Neuron (in vitro differentiated cells): Measurements from ENCODE around the gene PLCZ1.
"Not testable (repeated sequence)": the region's sequence is repeated elsewhere in the genome, so short reads cannot be mapped to it uniquely, and the experiment has no call there.

Experiments
- H2AFZ ChIP-seq: one replicate; pipeline ENCODE4 v1.6.1; 2013; ENCODE audit warnings: low read depth, mild to moderate bottlenecking, inconsistent platforms, low read length, moderate library complexity
- H3K27me3 ChIP-seq: one replicate; pipeline ENCODE4 v1.6.1; 2013; ENCODE audit warnings: low read length; ENCODE audit not compliant: insufficient read depth
- H3K36me3 ChIP-seq: one replicate; pipeline ENCODE4 v1.6.1; 2013; ENCODE audit warnings: low read length; ENCODE audit not compliant: insufficient read depth
- H3K4me1 ChIP-seq: one replicate; pipeline ENCODE4 v1.6.1; 2013; ENCODE audit warnings: low read length; ENCODE audit not compliant: insufficient read depth
- H3K4me3 ChIP-seq: 2 replicates; pipeline ENCODE4 v1.5.1; 2013; ENCODE audit warnings: mild to moderate bottlenecking, low read length, moderate library complexity
- H3K9me3 ChIP-seq: one replicate; pipeline ENCODE4 v1.6.1; 2013; ENCODE audit warnings: low read length

PLCZ1 gene

DNA sequence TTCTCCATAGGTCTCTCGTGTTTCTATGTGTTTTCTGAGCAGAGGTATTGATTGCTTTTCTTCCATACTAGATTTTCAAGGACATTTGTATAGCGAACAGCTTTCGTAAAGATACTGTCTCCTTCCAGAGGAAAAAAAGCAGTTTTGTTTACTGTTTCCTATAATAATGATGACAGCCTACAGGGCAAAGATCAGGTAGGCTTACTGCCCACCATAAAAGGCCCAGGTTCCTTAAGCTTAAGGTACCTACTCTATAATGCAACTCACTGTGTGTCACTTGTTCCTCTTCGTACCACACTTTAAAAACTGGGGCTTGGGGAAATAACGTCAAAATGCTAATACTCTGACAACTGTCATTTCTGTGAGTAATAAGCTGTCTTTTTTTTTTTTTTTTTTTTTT is 6.7 kb downstream of the PLCZ1 start:
- no peaks in the 10 kb centered on the region for H3K4me1 ChIP-seq
- H2AFZ ChIP-seq: no peak overlapping the region
- no peak overlapping the region for H3K4me3 ChIP-seq
- H3K36me3 ChIP-seq: no peaks in the 10 kb centered on the region
- peaks cover 3% of the 10 kb centered on the region for H3K9me3 ChIP-seq
- H3K27me3 ChIP-seq: no peaks in the 10 kb centered on the region

DNA sequence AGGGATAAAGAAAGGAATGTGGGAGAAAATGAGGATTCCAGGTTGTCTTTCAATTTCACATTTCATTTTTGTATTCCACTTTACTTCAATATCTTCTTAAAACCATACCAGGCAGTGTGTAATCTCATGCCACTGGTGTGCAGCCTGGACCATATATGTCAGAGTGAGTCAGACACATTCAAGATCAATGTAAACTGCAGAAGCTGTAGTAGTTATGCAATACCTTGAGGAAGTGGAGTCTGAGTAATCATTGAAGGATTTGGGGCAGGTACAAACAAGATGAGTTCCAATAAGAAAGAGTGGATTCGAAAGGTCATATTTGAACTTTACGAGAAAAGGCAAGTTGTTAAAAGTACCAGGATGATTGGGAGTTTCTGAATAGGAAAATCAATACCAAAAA is 14.1 kb downstream of the PLCZ1 start:
- Histone ChIP-seq H3K4me3 (no peak overlapping the region), H3K27me3 (no peaks in the 10 kb centered on the region), H2AFZ (no peak overlapping the region), H3K36me3 (no peaks in the 10 kb centered on the region), H3K9me3 (no peaks in the 10 kb centered on the region), H3K4me1 (no peaks in the 10 kb centered on the region)

DNA sequence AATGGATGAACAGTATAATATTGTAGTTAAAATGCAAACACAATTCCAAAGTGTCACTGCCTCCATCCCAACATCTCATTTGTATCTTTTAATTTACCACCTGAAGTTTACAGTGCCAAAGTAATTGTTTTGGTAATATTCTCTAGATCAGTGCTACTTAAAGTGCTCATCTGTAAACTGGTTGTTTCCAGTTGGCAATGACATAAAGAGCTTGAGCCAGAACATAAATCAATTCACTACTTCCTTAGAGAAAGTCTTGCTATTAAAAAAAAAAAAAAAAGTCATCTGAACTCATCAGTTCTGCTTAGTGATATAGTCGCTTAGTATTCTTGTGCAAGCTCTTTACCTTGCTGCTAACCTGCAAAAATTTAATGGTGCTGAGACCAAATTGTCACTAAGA is 16.4 kb downstream of the PLCZ1 start:
- Histone ChIP-seq H3K36me3 (no peaks in the 10 kb centered on the region), H3K4me1 (no peaks in the 10 kb centered on the region), H3K4me3 (no peak overlapping the region), H3K9me3 (no peaks in the 10 kb centered on the region), H2AFZ (no peak overlapping the region), H3K27me3 (no peaks in the 10 kb centered on the region)

DNA sequence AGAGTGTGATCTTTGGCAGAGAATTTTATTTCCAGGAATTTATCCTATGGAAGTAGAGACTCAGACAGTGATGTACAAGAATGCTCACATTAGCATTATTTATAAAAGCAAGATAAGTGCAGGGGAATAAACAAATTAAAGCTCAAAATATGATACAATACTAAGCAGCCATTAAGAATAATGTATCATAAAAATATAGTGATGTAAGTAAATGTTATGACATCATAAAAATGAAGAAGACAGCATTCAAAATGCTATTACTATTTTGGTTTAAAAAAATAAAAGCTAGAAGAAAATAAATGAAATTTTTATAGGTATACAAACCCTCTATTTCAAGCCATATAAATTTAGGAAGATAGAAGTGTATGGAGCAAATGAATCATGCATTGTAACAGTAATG is 17.1 kb downstream of the PLCZ1 start:
- H3K36me3 ChIP-seq: no peaks in the 10 kb centered on the region
- H3K4me3 ChIP-seq: no peak overlapping the region
- H3K4me1 ChIP-seq: no peaks in the 10 kb centered on the region
- no peaks in the 10 kb centered on the region for H3K27me3 ChIP-seq
- H2AFZ ChIP-seq: no peak overlapping the region
- no peaks in the 10 kb centered on the region for H3K9me3 ChIP-seq

DNA sequence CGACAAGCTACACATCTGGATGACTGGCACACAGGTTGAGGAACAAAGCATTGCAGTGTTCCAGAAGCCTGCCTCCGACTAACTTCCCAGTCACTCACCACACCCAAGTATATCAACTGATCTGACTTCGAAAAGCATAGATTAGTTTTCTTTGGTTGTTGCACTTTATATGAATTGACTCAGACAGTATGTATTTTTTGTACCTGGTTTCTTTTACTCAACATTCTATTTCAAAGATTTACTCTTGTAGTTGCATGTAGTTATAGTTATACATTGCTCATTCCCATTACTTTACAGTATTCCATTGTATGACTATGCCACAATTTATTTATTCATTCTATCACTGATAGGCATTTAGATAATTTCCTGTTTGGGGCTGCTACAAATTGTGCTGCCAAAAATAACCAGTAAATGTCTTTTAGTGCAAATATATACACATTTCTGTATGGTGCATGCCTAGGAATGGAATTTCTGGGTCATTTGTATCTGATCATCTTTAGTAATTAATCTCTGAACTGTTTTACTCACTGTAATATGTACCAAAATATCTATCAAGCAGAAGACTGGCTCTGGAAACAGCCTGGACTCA is 17.8 kb downstream of the PLCZ1 start:
- H2AFZ ChIP-seq: no peak overlapping the region
- H3K4me3 ChIP-seq: no peak overlapping the region
- no peaks in the 10 kb centered on the region for H3K36me3 ChIP-seq
- no peaks in the 10 kb centered on the region for H3K27me3 ChIP-seq
- H3K9me3 ChIP-seq: peaks cover 1% of the 10 kb centered on the region
- H3K4me1 ChIP-seq: no peaks in the 10 kb centered on the region

DNA sequence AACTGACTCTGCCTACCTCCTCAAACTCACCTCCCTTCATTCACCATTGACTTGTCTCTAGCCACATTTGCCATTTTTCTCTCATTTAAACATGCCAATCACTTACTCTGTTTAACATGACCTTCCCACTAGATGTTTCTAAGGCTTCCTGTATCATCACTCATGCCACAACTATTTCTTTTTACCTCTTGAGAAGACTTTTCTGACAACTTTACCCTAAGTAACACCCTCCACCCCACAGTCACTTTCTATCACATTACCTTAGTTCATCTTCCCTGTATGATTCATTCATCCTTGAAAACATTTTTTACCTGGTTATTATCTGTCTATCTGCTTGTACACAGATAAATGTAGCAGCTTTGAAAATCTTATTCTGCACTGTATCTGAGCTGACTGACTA is 19.4 kb downstream of the PLCZ1 start:
- no peak overlapping the region for H3K4me3 ChIP-seq
- H3K36me3 ChIP-seq: no peaks in the 10 kb centered on the region
- H3K4me1 ChIP-seq: no peaks in the 10 kb centered on the region
- no peaks in the 10 kb centered on the region for H3K27me3 ChIP-seq
- H3K9me3 ChIP-seq: peaks cover 1% of the 10 kb centered on the region
- H2AFZ ChIP-seq: no peak overlapping the region

DNA sequence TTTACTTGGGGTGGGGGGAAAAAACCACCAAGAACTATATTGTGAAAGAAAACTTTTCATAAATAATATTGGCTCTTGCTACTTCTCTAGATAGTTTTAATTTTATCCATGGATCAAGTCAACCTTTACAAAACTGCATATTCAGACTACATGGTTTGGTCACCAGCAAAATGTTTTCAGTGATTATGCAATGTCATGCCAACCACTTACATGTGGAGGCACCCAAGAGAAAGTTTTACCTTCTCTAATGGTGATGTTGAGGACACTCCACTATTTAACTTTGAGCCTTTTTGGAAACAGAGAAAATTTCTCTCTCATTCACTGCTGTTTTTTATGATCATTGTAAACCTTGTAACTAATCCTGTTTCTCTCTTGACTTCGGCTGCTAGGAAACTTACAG is 21.6 kb downstream of the PLCZ1 start:
- peaks cover 1% of the 10 kb centered on the region for H3K9me3 ChIP-seq
- H3K4me3 ChIP-seq: no peak overlapping the region
- H3K36me3 ChIP-seq: no peaks in the 10 kb centered on the region

DNA sequence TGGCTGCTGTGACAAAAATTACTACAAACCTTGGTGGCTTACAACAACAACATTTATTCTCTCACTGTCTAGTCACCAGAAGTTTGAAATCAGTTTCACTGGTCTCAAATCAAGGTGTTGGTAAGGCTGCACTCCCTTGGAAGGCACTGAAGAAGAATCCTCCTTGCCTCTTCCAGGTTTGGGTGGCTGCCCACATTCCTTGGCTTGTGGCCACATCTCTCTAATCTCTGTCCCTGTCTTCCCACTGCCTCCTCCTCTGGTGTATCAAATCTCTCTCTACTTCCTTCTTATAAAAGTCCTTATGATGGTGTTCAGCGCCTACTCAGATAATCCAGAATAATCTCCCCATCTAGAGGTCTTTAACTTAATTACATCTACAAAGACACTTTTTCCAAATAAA is 31.0 kb downstream of the PLCZ1 start:
- Histone ChIP-seq H3K9me3 (peaks cover 3% of the 10 kb centered on the region), H3K4me3 (no peak overlapping the region), H2AFZ (no peak overlapping the region), H3K36me3 (no peaks in the 10 kb centered on the region), H3K27me3 (no peaks in the 10 kb centered on the region), H3K4me1 (no peaks in the 10 kb centered on the region)

More for the DNA sequence above, 21.6 kb downstream of the PLCZ1 start:
- no peaks in the 10 kb centered on the region for H3K4me1 ChIP-seq
- H2AFZ ChIP-seq: no peak overlapping the region
- H3K27me3 ChIP-seq: no peaks in the 10 kb centered on the region

DNA sequence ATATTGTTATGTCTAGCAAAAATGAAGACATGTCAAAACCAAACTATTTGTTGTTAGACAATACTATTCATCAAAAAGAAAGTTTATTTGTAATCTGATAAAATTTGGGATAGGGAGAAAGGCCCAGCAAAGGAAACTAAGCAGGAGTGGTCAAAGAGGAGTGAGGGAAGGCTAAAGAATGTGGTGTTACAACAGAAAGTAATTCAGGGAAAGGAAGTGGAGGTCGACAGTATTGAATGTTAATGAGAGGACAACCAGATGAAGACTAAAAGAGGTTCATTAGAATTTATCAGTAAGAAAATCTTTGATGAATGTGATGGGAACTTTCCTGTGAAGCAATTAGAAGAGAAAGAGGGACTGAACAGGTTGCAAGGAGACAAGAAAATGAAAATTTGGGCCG is 33.9 kb downstream of the PLCZ1 start:
- Histone ChIP-seq H3K4me3 (no peak overlapping the region), H2AFZ (no peak overlapping the region), H3K4me1 (no peaks in the 10 kb centered on the region), H3K27me3 (no peaks in the 10 kb centered on the region), H3K36me3 (no peaks in the 10 kb centered on the region), H3K9me3 (peaks cover 3% of the 10 kb centered on the region)

DNA sequence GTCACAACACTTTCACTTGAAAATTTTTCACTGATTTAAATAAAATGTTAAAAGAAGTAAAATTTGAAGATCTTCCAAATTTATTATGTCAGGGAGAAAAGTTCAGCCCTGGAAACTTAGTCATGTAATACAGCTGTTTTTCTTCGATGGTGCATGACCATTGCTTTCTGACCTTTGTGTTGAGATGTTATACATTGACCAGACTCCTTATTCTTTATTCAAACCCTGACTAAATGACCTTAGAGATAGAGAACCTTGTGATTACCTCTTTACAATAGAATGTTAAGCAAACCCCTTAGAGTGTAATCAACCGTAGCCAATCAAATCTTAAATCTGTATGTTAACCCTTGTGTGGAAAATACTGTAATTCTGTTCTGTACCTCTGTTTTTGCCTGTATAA is 34.5 kb downstream of the PLCZ1 start:
- H3K4me1 ChIP-seq: no peaks in the 10 kb centered on the region
- no peak overlapping the region for H2AFZ ChIP-seq
- no peak overlapping the region for H3K4me3 ChIP-seq
- H3K36me3 ChIP-seq: no peaks in the 10 kb centered on the region
- no peaks in the 10 kb centered on the region for H3K27me3 ChIP-seq
- H3K9me3 ChIP-seq: peaks cover 3% of the 10 kb centered on the region

DNA sequence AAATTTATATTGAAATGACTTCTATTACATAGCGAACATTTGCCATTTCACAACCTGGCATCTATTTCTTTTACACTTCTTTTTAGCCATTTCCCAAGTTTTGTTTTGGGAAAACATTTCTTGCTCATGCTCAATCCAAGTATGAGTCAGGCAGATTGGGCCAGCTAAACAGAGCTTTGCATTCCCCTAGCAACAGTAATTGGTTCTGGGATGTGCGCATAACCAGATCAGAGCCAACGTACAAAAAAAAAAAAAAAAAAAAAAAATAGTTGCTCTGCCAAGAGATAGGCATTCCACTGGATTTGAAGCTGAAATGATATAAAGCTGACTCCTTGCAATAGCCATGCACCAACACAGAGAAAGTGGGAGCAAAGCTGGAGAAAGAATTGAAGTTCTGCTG is 37.5 kb downstream of the PLCZ1 start:
- Histone ChIP-seq H3K4me3 (no peak overlapping the region), H3K27me3 (no peaks in the 10 kb centered on the region), H2AFZ (no peak overlapping the region), H3K36me3 (no peaks in the 10 kb centered on the region), H3K9me3 (no peaks in the 10 kb centered on the region), H3K4me1 (no peaks in the 10 kb centered on the region)

DNA sequence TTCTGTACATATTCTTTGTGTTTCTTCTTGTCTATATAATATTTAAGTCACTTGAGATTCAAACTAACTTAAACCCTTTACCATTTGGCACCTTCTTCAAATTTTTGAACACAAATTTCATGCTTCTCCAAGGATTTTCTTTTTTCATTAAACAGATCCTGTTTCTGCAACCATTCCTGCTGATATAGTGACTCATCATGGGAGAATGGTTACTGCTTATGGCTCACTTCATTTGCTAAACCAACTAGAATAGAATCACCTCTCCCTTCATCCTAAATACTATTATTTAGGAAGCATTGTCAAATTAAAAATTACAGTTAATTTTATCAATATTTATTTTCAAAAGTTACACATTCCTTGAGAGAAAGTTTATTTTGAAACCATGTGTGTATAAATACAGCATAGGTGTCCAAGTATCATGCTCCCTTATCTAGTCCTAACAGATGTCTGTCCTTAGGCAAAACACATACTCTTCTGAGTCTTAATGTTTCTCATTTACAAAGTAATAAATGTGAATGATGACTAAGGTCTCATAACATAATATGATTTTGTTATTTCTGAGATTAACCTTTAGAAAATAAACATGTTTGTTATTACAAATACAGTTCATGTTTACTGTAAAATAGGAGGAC is 40.7 kb downstream of the PLCZ1 start:
- no peaks in the 10 kb centered on the region for H3K9me3 ChIP-seq
- no peaks in the 10 kb centered on the region for H3K27me3 ChIP-seq
- no peak overlapping the region for H2AFZ ChIP-seq
- H3K36me3 ChIP-seq: no peaks in the 10 kb centered on the region
- H3K4me3 ChIP-seq: no peak overlapping the region
- H3K4me1 ChIP-seq: no peaks in the 10 kb centered on the region

DNA sequence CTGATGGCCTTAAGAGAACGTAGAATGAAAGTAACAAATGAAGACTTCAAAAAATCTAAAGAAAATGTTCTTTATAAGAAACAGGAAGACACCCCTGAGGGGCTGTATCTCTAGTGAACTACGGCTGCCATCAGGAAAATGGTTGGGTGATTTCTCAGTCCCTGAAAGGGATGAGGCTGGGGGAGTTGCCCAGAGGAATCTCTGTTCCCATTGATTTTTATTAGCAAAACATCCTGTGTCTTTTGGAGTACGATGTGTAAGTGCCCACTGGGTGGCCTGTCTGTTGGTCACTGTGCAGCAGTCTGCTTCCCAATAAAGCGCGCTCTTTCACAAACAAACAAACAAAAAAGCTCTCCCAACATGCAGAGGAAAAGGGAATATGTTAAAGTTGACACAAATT is 43.8 kb downstream of the PLCZ1 start:
- H3K36me3 ChIP-seq, H2AFZ ChIP-seq: not testable (repeated sequence)

DNA sequence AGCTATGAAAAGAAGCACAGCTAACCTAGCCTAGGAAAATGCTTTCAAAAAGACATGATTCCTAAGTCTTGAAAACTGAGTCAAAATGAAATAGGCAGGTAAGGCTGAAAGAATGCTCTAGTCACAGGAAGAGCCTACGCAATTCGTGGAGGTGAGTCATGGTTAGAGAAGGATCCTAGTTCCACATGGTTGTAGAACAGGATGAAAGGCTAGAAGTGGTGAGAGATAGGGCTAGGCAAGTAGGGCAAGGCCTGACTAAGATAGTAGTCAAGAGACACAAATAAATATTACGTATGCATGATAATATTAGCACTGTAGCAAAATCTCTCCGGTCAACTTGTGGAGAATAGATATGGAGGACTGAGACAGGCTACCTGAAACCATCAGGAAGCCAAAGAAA is 47.2 kb downstream of the PLCZ1 start:
- Histone ChIP-seq H3K9me3 (no peaks in the 10 kb centered on the region), H3K27me3 (no peaks in the 10 kb centered on the region), H3K4me3 (no peak overlapping the region), H2AFZ (no peak overlapping the region), H3K4me1 (no peaks in the 10 kb centered on the region), H3K36me3 (no peaks in the 10 kb centered on the region)

More for the DNA sequence above, 43.8 kb downstream of the PLCZ1 start:
- H3K4me1 ChIP-seq, H3K27me3 ChIP-seq, H3K9me3 ChIP-seq, H3K4me3 ChIP-seq: not testable (repeated sequence)
